Panc1 (cell line): ENCODE measurements around the gene BCL11B.

Experiments
- REST ChIP-seq, 2 experiments: IDR thresholded peaks; 2 replicates each; pipeline ENCODE4 v1.6.1; 2011 to 2012; ENCODE audit warnings: low read depth in 2 of 2, control low read depth in 1 of 2, low read length in 1 of 2, mild to moderate bottlenecking in 1 of 2, moderate library complexity in 1 of 2; ENCODE audit not compliant: insufficient read depth in 1 of 2
- TF ChIP-seq, protein P1 (sequence below): fragments of 450-650 bp; IDR thresholded peaks from 2 replicates; pipeline ENCODE4 v1.5.1; 2017; ENCODE audit warnings: mild to moderate bottlenecking

DNA sequence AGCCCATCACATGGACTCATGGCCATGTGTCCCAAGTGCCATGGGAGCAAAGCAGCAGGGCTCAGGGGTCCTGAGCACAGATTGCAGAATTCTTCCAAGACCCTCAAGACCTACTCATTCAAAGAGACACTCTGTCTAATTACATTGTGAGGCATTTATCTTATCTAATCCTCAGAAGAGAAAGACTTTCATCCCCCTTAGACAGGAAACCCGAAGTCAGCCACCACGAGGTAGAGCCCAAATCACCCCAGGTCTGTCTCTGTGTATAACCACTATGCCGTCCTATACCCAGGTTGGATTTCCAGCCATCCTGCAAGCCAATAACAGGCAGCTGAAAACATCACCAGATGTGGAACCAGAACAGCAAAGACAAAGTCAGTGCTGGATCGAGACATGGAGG is 8.9 kb upstream of the BCL11B start:
- TF ChIP-seq, protein P1, sequence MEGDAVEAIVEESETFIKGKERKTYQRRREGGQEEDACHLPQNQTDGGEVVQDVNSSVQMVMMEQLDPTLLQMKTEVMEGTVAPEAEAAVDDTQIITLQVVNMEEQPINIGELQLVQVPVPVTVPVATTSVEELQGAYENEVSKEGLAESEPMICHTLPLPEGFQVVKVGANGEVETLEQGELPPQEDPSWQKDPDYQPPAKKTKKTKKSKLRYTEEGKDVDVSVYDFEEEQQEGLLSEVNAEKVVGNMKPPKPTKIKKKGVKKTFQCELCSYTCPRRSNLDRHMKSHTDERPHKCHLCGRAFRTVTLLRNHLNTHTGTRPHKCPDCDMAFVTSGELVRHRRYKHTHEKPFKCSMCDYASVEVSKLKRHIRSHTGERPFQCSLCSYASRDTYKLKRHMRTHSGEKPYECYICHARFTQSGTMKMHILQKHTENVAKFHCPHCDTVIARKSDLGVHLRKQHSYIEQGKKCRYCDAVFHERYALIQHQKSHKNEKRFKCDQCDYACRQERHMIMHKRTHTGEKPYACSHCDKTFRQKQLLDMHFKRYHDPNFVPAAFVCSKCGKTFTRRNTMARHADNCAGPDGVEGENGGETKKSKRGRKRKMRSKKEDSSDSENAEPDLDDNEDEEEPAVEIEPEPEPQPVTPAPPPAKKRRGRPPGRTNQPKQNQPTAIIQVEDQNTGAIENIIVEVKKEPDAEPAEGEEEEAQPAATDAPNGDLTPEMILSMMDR = no peak
- TF ChIP-seq REST (IDR thresholded peaks at IDR 0.05; ENCODE audit: insufficient read depth in 1 of 2, low read depth in 2 of 2, low read length in 1 of 2) = no peak
